Measurements from ENCODE around the gene PPP2R5C. TPM values are rescaled to one million over a fixed set of nuclear protein-coding genes. Genes with fewer than 3 reads are reported as not detected.

The PPP2R5C gene
- total RNA-seq, 1 donor from 2014 or later = 125 TPM

GRCh38 chr14:101925152-101925551 is 163.6 kb downstream of the PPP2R5C start:
- Mint-ChIP-seq H3K4me3 (no peak overlapping the region), H3K27me3 (ENCODE audit: low read depth) (no peaks in the 10 kb centered on the region), H3K36me3 (peaks cover 18% of the 10 kb centered on the region), H3K27ac (no peak overlapping the region), H3K9me3 (no peaks in the 10 kb centered on the region), H3K4me1 (no peaks in the 10 kb centered on the region)
- DNase-seq (ENCODE audit: low spot score in 2 of 2, unreplicated experiment in 2 of 2) = no peak
- TF ChIP-seq CTCF (IDR thresholded peaks at IDR 0.05; ENCODE audit: unreplicated experiment) = no peak

- Mint-ChIP-seq H3K27ac (no peak overlapping the region), H3K9me3 (no peaks in the 10 kb centered on the region), H3K27me3 (ENCODE audit: low read depth) (no peaks in the 10 kb centered on the region), H3K36me3 (peaks cover 13% of the 10 kb centered on the region), H3K4me1 (no peaks in the 10 kb centered on the region), H3K4me3 (no peak overlapping the region)
- DNase-seq (ENCODE audit: low spot score in 2 of 2, unreplicated experiment in 2 of 2) = no peak
- no peak for TF ChIP-seq CTCF (IDR thresholded peaks at IDR 0.05; ENCODE audit: unreplicated experiment)
Measured at GRCh38 chr14:101926085-101926484, 164.6 kb downstream of the PPP2R5C start.

GRCh38 chr14:101926620-101927019 is 165.1 kb downstream of the PPP2R5C start:
- no peak for TF ChIP-seq CTCF (IDR thresholded peaks at IDR 0.05; ENCODE audit: unreplicated experiment)
- no peaks in the 10 kb centered on the region for H3K4me1 Mint-ChIP-seq
- H3K36me3 Mint-ChIP-seq = peaks cover 9% of the 10 kb centered on the region
- H3K27me3 Mint-ChIP-seq (ENCODE audit: low read depth) = no peaks in the 10 kb centered on the region
- no peaks in the 10 kb centered on the region for H3K9me3 Mint-ChIP-seq
- H3K27ac Mint-ChIP-seq = no peak overlapping the region
- no peak overlapping the region for H3K4me3 Mint-ChIP-seq
- DNase-seq (ENCODE audit: low spot score in 2 of 2, unreplicated experiment in 2 of 2) = no peak

DNA sequence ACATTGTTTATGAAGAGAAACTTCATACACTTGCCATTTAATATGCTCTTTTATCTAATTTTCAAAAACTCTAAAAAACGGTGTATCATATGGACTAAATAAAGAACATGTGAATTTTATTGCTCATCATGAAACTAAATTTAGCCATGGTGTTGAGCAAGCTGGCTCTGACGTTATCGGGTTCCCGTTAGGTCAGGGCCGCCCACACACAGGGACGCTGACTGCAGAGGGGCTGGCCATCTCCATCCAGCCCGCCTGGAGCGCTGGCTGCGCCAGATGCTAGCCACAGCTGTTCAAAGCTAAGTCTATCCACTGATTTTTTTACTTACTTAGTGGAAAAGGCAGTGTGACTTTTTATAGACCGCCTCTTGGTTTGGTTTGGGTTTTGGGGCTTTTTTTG is 166.3 kb downstream of the PPP2R5C start:
- H3K9me3 Mint-ChIP-seq = no peaks in the 10 kb centered on the region
- H3K4me1 Mint-ChIP-seq = no peaks in the 10 kb centered on the region
- DNase-seq (ENCODE audit: low spot score in 2 of 2, unreplicated experiment in 2 of 2) = no peak
- peaks cover 5% of the 10 kb centered on the region for H3K36me3 Mint-ChIP-seq
- no peak for TF ChIP-seq CTCF (IDR thresholded peaks at IDR 0.05; ENCODE audit: unreplicated experiment)
- H3K4me3 Mint-ChIP-seq = no peak overlapping the region
- H3K27me3 Mint-ChIP-seq (ENCODE audit: low read depth) = peaks cover 1% of the 10 kb centered on the region
- H3K27ac Mint-ChIP-seq = no peak overlapping the region

DNA sequence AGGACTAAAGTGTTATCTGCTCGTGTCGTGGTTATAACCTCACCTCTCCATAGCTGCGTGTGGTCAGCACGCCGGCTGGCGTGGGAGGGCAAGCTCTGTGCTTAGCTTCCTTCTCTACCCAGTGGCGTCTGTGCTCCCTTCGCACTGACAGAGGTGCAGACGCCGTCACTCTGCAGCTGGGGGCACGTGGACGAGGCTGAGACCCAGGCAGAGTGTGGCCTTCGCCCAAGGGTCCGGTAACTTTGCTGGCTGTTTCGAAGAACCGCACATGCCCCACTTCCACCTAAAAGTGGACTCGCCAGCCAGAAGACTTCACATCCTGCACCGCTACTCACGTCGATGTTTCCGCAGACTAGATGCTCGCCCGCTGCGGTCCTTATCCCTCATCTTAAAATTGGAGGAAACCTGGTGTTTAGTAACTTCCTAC is 166.9 kb downstream of the PPP2R5C start:
- H3K27ac Mint-ChIP-seq = no peak overlapping the region

More for the DNA sequence above, 166.9 kb downstream of the PPP2R5C start:
- H3K36me3 Mint-ChIP-seq = peaks cover 5% of the 10 kb centered on the region
- DNase-seq (ENCODE audit: low spot score in 2 of 2, unreplicated experiment in 2 of 2) = no peak
- TF ChIP-seq CTCF (IDR thresholded peaks at IDR 0.05; ENCODE audit: unreplicated experiment) = no peak
- no peak overlapping the region for H3K4me3 Mint-ChIP-seq
- no peaks in the 10 kb centered on the region for H3K9me3 Mint-ChIP-seq
- no peaks in the 10 kb centered on the region for H3K4me1 Mint-ChIP-seq
- peaks cover 2% of the 10 kb centered on the region for H3K27me3 Mint-ChIP-seq (ENCODE audit: low read depth)
